ENCODE measurements around the gene GFER.

The GFER gene

GRCh38 chr16:1960665-1961630 is 23.0 kb upstream of the GFER start (continued):
- TF ChIP-seq ZNF518A (tag by site-specific recombination; conservative IDR thresholded peaks at IDR 0.05; ENCODE audit: low read depth), result no peak
- 0 out of 2 replicates have a peak, but pooled peaks have one; percentile 9 for TF ChIP-seq ZNF146 (tag by site-specific recombination; IDR thresholded peaks at IDR 0.05)
- 0 out of 2 replicates have a peak, but pooled peaks have one; percentile 61 for TF ChIP-seq ZNF660 (tag by site-specific recombination; IDR thresholded peaks at IDR 0.05)
- peak; percentile 82 for TF ChIP-seq ZNF600 (tag by site-specific recombination; IDR thresholded peaks at IDR 0.05)
- TF ChIP-seq ZNF571 (tag by site-specific recombination; IDR thresholded peaks at IDR 0.05), result no peak
- no peak for TF ChIP-seq ZNF214 (tag by site-specific recombination; IDR thresholded peaks at IDR 0.05; ENCODE audit: borderline replicate concordance)
- TF ChIP-seq ZNF48 (tag by site-specific recombination; IDR thresholded peaks at IDR 0.05), result no peak
- TF ChIP-seq ZNF423 (tag by site-specific recombination; IDR thresholded peaks at IDR 0.05), result no peak
- 0 out of 2 replicates have a peak, but pooled peaks have one; percentile 19 for TF ChIP-seq ZNF768 (tag by site-specific recombination; IDR thresholded peaks at IDR 0.05)
- no peak; the same call in 1 of the 2 replicates for TF ChIP-seq BCL11B (tag by site-specific recombination; IDR thresholded peaks at IDR 0.05; ENCODE audit: low read depth)
- TF ChIP-seq ZXDB (tag by site-specific recombination; IDR thresholded peaks at IDR 0.05), result peak; percentile 74
- TF ChIP-seq SP3 (tag by site-specific recombination; IDR thresholded peaks at IDR 0.05), result no peak
- TF ChIP-seq OSR2 (tag by site-specific recombination; IDR thresholded peaks at IDR 0.05), result no peak
- no peak for TF ChIP-seq BCL6B (tag by site-specific recombination; IDR thresholded peaks at IDR 0.05)
- TF ChIP-seq GFI1B (tag by site-specific recombination; IDR thresholded peaks at IDR 0.05), result 0 out of 2 replicates have a peak, but pooled peaks have one; percentile 5
- TF ChIP-seq ZBTB1 (tag by site-specific recombination; IDR thresholded peaks at IDR 0.05), result no peak
- peak; percentile 92 for TF ChIP-seq ZNF2 (tag by site-specific recombination; IDR thresholded peaks at IDR 0.05)
- peak; percentile 56; the same call in 1 of the 2 replicates for TF ChIP-seq ZNF501 (tag by site-specific recombination; IDR thresholded peaks at IDR 0.05)
- TF ChIP-seq ZSCAN30 (tag by site-specific recombination; IDR thresholded peaks at IDR 0.05), result peak; percentile 63
- TF ChIP-seq ZNF837 (tag by site-specific recombination; IDR thresholded peaks at IDR 0.05), result 0 out of 2 replicates have a peak, but pooled peaks have one; percentile 36
- no peak for TF ChIP-seq ZNF37A (tag by site-specific recombination; IDR thresholded peaks at IDR 0.05)
- TF ChIP-seq ZNF580 (tag by site-specific recombination; IDR thresholded peaks at IDR 0.05), result peak; percentile 39; the same call in 1 of the 2 replicates
- no peak for TF ChIP-seq ZNF155 (tag by site-specific recombination; IDR thresholded peaks at IDR 0.05)
- peak; percentile 27 for TF ChIP-seq ZBTB26 (tag by site-specific recombination; optimal IDR thresholded peaks at IDR 0.05)
- peak; percentile 76; the same call in 1 of the 2 replicates for TF ChIP-seq ZNF391 (tag by site-specific recombination; IDR thresholded peaks at IDR 0.05; ENCODE audit: borderline replicate concordance, low read depth)
- TF ChIP-seq IKZF3 (tag by site-specific recombination; IDR thresholded peaks at IDR 0.05), result peak; percentile 93
- 0 out of 2 replicates have a peak, but pooled peaks have one; percentile 46 for TF ChIP-seq REPIN1 (tag by site-specific recombination; IDR thresholded peaks at IDR 0.05; ENCODE audit: low read depth)
- TF ChIP-seq ZNF529 (tag by site-specific recombination; IDR thresholded peaks at IDR 0.05; ENCODE audit: insufficient replicate concordance), result no peak
- peak; percentile 41 for TF ChIP-seq KLF10 (tag by site-specific recombination; IDR thresholded peaks at IDR 0.05)
- no peak for TF ChIP-seq ZNF776 (tag by site-specific recombination; IDR thresholded peaks at IDR 0.05; ENCODE audit: borderline replicate concordance)
- TF ChIP-seq ZNF645 (tag by site-specific recombination; IDR thresholded peaks at IDR 0.05), result no peak
